KOPT-K1 (cell line): Measurements from ENCODE around the gene LURAP1L.
"Not testable (repeated sequence)": the region's sequence is repeated elsewhere in the genome, so short reads cannot be mapped to it uniquely, and the experiment has no call there.

Source experiments
- H3K27ac ChIP-seq: fragments of 200-600 bp; sonication (generic); 2 replicates; pipeline ENCODE4 v1.5.1; 2016; ENCODE audit warnings: antibody characterized with exemption, mild to moderate bottlenecking, low read depth, low read length; ENCODE audit not compliant: poor library complexity, severe bottlenecking
- H3K36me3 ChIP-seq: fragments of 200-600 bp; sonication (generic); 2 replicates; pipeline ENCODE4 v1.5.1; 2017; ENCODE audit warnings: antibody characterized with exemption, mild to moderate bottlenecking, low read length, moderate library complexity; ENCODE audit not compliant: insufficient read depth
- H3K9me3 ChIP-seq: fragments of 200-600 bp; sonication (generic); 2 replicates; pipeline ENCODE4 v1.5.1; 2017; ENCODE audit warnings: antibody characterized with exemption, low read length, mild to moderate bottlenecking; ENCODE audit not compliant: insufficient read depth, poor library complexity, severe bottlenecking

The LURAP1L gene

GRCh38 chr9:12849486-12850003 lies 74.7 kb downstream of the LURAP1L start:
- H3K9me3 ChIP-seq, result no peaks in the 10 kb centered on the region
- H3K27ac ChIP-seq, result no peak overlapping the region
- no peaks in the 10 kb centered on the region for H3K36me3 ChIP-seq

DNA sequence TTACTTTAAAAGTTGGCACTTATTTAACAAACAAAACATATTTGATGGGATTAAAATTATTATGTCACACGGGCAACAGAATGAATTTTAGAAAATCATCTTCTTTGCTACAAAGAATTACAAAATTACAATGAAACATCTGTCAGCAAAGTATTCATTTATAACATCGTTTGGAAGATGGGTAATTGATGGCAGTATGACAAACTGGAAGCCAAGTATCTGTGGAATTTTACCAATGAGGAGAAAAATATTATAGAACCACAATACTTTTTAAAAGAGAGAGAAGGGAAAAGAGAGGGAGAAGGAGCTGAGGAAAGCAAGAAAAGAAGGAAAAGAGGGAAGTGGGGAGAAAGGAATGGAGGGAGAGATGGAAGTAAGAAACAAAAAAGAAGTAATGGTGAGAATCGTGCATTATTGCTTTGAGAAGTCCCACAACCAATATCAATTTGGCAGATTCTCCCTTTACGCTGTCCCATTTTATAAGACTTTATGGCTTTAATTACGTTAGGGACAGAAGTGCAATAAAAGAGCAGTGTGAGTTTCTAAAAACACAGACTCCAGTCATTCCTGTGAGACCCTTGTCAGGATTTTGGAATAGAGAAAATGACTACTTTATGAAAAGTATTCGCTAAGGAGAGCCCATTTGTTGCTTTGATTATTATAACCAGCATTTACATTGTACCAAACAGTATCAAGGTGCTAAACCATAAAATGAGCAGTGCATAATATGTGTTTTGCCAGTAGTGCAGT lies 76.7 kb downstream of the LURAP1L start:
- Histone ChIP-seq H3K9me3 (no peaks in the 10 kb centered on the region), H3K36me3 (no peaks in the 10 kb centered on the region), H3K27ac (no peak overlapping the region)

GRCh38 chr9:12853051-12853450 lies 78.2 kb downstream of the LURAP1L start:
- Histone ChIP-seq H3K27ac (no peak overlapping the region), H3K9me3 (no peaks in the 10 kb centered on the region), H3K36me3 (no peaks in the 10 kb centered on the region)

- no peaks in the 10 kb centered on the region for H3K9me3 ChIP-seq
- no peaks in the 10 kb centered on the region for H3K36me3 ChIP-seq
- no peak overlapping the region for H3K27ac ChIP-seq
These were observed 79.4 kb downstream of the LURAP1L start for GRCh38 chr9:12854221-12854620.

- no peaks in the 10 kb centered on the region for H3K9me3 ChIP-seq
- no peaks in the 10 kb centered on the region for H3K36me3 ChIP-seq
- H3K27ac ChIP-seq, result no peak overlapping the region
These were observed 80.2 kb downstream of the LURAP1L start for GRCh38 chr9:12855066-12855465.

DNA sequence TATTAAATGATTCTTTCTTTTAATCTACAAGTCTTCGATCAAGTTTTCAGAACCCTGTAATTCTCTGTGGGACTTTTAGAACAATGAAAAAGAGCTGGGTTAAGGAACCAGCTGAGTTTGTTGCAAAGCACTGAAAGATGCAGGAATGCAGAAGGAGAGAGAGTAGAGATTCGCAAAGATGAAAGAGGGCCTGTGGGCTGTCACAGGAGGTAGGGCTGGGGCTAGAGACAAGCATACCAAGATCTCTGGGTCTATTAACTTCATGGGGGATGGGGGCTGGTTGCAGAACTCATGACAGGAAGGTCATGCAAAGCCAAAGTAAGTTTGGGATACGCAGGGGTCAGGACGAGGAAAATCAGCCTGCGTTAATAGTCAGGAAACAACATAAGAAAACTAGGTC lies 81.8 kb downstream of the LURAP1L start:
- H3K9me3 ChIP-seq, result no peaks in the 10 kb centered on the region
- H3K27ac ChIP-seq, result no peak overlapping the region
- no peaks in the 10 kb centered on the region for H3K36me3 ChIP-seq

GRCh38 chr9:12859704-12860251 lies 85.0 kb downstream of the LURAP1L start:
- no peak overlapping the region for H3K27ac ChIP-seq
- H3K36me3 ChIP-seq, result no peaks in the 10 kb centered on the region
- no peaks in the 10 kb centered on the region for H3K9me3 ChIP-seq

DNA sequence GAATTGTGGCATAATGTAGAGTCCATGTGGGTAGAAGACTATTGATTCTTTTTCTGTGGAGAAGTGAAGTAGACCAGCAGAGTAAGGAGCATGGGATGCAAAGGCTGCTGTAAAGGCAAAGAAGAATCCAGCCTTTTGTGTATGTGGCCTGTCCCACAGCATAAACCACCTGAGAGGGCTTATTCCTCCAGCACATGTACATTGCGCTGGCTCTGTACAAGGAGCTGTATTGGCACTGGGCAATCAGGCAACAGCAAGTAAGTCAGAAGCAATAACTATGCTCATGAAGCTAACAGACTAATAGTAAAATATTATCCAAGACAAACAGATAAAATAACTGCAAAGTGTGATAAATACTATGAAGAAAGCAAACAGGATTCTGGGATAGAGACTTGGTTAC lies 86.2 kb downstream of the LURAP1L start:
- H3K9me3 ChIP-seq, result no peaks in the 10 kb centered on the region
- H3K36me3 ChIP-seq, result no peaks in the 10 kb centered on the region
- H3K27ac ChIP-seq, result no peak overlapping the region

DNA sequence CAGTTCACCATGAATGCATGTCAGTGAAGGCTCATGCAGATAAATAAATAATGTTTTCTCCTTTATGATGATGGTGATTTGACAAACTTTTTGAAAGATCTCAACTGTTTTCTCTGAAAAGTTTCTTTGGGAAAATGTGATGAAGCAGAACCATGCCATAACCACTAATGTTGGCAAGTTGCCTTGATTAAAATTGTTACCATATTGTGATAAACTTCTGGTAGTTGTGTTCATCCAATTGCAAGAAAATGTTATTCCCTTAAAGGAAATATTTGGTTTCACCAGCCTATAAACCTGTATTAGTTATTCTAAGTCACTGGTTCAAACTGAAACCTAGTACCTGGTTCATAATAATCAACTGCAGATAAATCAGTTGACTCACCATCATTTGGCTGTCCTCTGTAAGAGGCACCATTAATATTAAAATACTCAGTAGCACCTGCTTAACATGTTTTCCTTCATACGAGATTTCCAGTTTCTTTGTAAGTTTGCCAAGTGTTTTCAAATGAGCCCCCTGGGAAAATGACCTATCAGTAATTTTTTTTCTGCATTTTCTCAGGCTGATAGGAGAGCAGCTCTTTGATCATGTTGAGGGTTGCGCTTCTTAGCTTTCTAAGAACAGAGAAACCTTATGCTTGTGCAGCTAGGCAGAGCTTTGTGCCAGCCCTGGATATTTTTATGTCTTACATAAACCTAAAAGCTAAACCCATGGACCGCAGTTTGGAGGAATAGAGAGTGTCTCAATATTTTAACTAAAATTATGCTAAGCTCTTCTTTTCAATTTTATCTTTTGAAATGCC lies 88.0 kb downstream of the LURAP1L start:
- Histone ChIP-seq H3K9me3 (no peaks in the 10 kb centered on the region), H3K27ac (no peak overlapping the region), H3K36me3 (no peaks in the 10 kb centered on the region)

GRCh38 chr9:12863618-12864017 lies 88.8 kb downstream of the LURAP1L start:
- Histone ChIP-seq H3K27ac (no peak overlapping the region), H3K36me3 (no peaks in the 10 kb centered on the region), H3K9me3 (no peaks in the 10 kb centered on the region)

- not testable (repeated sequence) for H3K9me3 ChIP-seq, H3K27ac ChIP-seq, H3K36me3 ChIP-seq
These were observed 90.6 kb downstream of the LURAP1L start for GRCh38 chr9:12865380-12865779.
